ENCODE results near the gene HIKESHI.
A peak's percentile ranks its signal among the peaks of the same experiment; 100 is the strongest.
"Not testable (repeated sequence)": the region's sequence is repeated elsewhere in the genome, so short reads cannot be mapped to it uniquely, and the experiment has no call there.

The HIKESHI gene

GRCh38 chr11:86302092-86302793 is at the start of gene HIKESHI:
HIKESHI (plus strand) TSS chr11:86302240; CDS start chr11:86302449, 209 bp downstream.
- DNase-seq, result peak; percentile 89 to 90

GRCh38 chr11:86255896-86256295 is 46.1 kb upstream of the HIKESHI start:
- no peak for DNase-seq

- no peak for DNase-seq
Observed at GRCh38 chr11:86256608-86257007, 45.4 kb upstream of the HIKESHI start.

GRCh38 chr11:86257446-86257845 is 44.6 kb upstream of the HIKESHI start:
- DNase-seq, result no peak

GRCh38 chr11:86259730-86260129 is 42.3 kb upstream of the HIKESHI start:
- no peak for DNase-seq

- DNase-seq, result no peak
Observed at GRCh38 chr11:86261328-86261727, 40.7 kb upstream of the HIKESHI start.

- DNase-seq, result no peak
Observed at GRCh38 chr11:86262387-86262786, 39.7 kb upstream of the HIKESHI start.

- no peak for DNase-seq
Observed at GRCh38 chr11:86264649-86265048, 37.4 kb upstream of the HIKESHI start.

- no peak for DNase-seq
Observed at GRCh38 chr11:86265194-86265593, 36.8 kb upstream of the HIKESHI start.

- DNase-seq, result no peak
Observed at GRCh38 chr11:86269645-86270044, 32.4 kb upstream of the HIKESHI start.

GRCh38 chr11:86274503-86274902 is 27.5 kb upstream of the HIKESHI start:
- no peak for DNase-seq

- DNase-seq, result no peak
Observed at GRCh38 chr11:86274999-86275398, 27.0 kb upstream of the HIKESHI start.

GRCh38 chr11:86275493-86276370 is 26.3 kb upstream of the HIKESHI start:
- no peak for DNase-seq

GRCh38 chr11:86277741-86278140 is 24.3 kb upstream of the HIKESHI start:
- DNase-seq, result no peak

- no peak for DNase-seq
Observed at GRCh38 chr11:86278226-86278625, 23.8 kb upstream of the HIKESHI start.

GRCh38 chr11:86279747-86280146 is 22.3 kb upstream of the HIKESHI start:
- no peak for DNase-seq

GRCh38 chr11:86287468-86287796 is 14.6 kb upstream of the HIKESHI start:
- no peak for DNase-seq

- DNase-seq, result no peak
Observed at GRCh38 chr11:86288776-86289507, 13.1 kb upstream of the HIKESHI start.

GRCh38 chr11:86289508-86290280 is 12.3 kb upstream of the HIKESHI start:
- not testable (repeated sequence) for DNase-seq

- DNase-seq, result peak; percentile 53 to 69
Observed at GRCh38 chr11:86291466-86292262, 10.4 kb upstream of the HIKESHI start.

- peak in 1 of 2 donors; percentile 25 for DNase-seq
Observed at GRCh38 chr11:86292912-86293616, 9.0 kb upstream of the HIKESHI start.

All from CD4-positive, alpha-beta T cell treated with Interleukin-1 beta for 1 hour (primary cell).